Suprapubic skin (tissue), 4 donors: Measurements from ENCODE around the gene CD9. TPM values are rescaled to one million over a fixed set of nuclear protein-coding genes. Genes with fewer than 3 reads are reported as not detected.

Experiments
- DNase-seq, 2 donors: peaks; one replicate each; pipeline ENCODE4 v3.0.0-alpha.2; 2019; ENCODE audit warnings: low spot score in 2 of 2
- H3K27ac ChIP-seq: fragments of 200-600 bp; sonication (generic); one replicate; pipeline ENCODE4 v1.5.1; 2019
- H3K27me3 ChIP-seq: fragments of 200-600 bp; sonication (generic); one replicate; pipeline ENCODE4 v1.5.1; 2019
- H3K36me3 ChIP-seq: fragments of 200-600 bp; sonication (generic); one replicate; pipeline ENCODE4 v1.5.1; 2019
- H3K4me1 ChIP-seq: fragments of 200-600 bp; sonication (generic); one replicate; pipeline ENCODE4 v1.5.1; 2019
- H3K4me3 ChIP-seq: fragments of 200-600 bp; sonication (generic); one replicate; pipeline ENCODE4 v1.5.1; 2019; ENCODE audit warnings: mild to moderate bottlenecking
- H3K9me3 ChIP-seq: fragments of 200-600 bp; sonication (generic); one replicate; pipeline ENCODE4 v1.5.1; 2019
- EP300 ChIP-seq: sonication (generic); formaldehyde crosslinking; IDR thresholded peaks from one replicate; pipeline ENCODE4 v1.6.1; 2017; ENCODE audit warnings: antibody characterized with exemption
- POLR2A ChIP-seq, 2 donors: fragments of 450-650 bp; IDR thresholded peaks; one replicate each; pipeline ENCODE4 v1.6.1; 2017; ENCODE audit warnings: antibody characterized with exemption in 2 of 2, mild to moderate bottlenecking in 2 of 2, moderate library complexity in 2 of 2
- POLR2AphosphoS5 ChIP-seq, 3 donors: sonication (generic); formaldehyde crosslinking; IDR thresholded peaks; one replicate each; pipeline ENCODE4 v1.6.1; 2017; ENCODE audit warnings: antibody characterized with exemption in 3 of 3
- WGBS: methylation state at CpG from one replicate; pipeline ENCODE4 v1.1.5; 2018; 5-methylcytosine and 5-hydroxymethylcytosine counted together
- total RNA-seq, 4 donors: library from RNA; depleted of rRNA; stranded (reverse); fragments of >200 nt; gene quantifications; one replicate each; pipeline ENCODE4 v1.1.0, GENCODE V29; 2016
- TF ChIP-seq, protein P1 (sequence below), 2 donors: fragments of 200-600 bp in 1 of 2; fragments of 450-650 bp in 1 of 2; sonication (generic) in 1 of 2; IDR thresholded peaks; one replicate each; pipeline ENCODE4 v1.5.1; 2016 to 2019; ENCODE audit warnings: antibody characterized with exemption in 2 of 2, mild to moderate bottlenecking in 1 of 2, moderate library complexity in 1 of 2

Gene CD9
- total RNA-seq, 4 donors from 2014 or later, result 420 to 548 (median 475) TPM

GRCh38 chr12:6266971-6267721, 66.9 kb downstream of the CD9 start:
- DNase-seq, result no peak
- Histone ChIP-seq H3K36me3 (no peaks in the 10 kb centered on the region), H3K27me3 (no peaks in the 10 kb centered on the region), H3K27ac (peak overlapping the region; percentile 56), H3K4me3 (no peak overlapping the region), H3K9me3 (no peaks in the 10 kb centered on the region), H3K4me1 (peaks cover 22% of the 10 kb centered on the region)
- 58% methylated on average over 12 of the region's 12 CpGs for whole genome bisulfite sequencing
- no peak for TF ChIP-seq EP300
- TF ChIP-seq POLR2A (IDR thresholded peaks at IDR 0.05), result no peak
- no peak for TF ChIP-seq POLR2AphosphoS5 (IDR thresholded peaks at IDR 0.05)
- TF ChIP-seq, protein P1, sequence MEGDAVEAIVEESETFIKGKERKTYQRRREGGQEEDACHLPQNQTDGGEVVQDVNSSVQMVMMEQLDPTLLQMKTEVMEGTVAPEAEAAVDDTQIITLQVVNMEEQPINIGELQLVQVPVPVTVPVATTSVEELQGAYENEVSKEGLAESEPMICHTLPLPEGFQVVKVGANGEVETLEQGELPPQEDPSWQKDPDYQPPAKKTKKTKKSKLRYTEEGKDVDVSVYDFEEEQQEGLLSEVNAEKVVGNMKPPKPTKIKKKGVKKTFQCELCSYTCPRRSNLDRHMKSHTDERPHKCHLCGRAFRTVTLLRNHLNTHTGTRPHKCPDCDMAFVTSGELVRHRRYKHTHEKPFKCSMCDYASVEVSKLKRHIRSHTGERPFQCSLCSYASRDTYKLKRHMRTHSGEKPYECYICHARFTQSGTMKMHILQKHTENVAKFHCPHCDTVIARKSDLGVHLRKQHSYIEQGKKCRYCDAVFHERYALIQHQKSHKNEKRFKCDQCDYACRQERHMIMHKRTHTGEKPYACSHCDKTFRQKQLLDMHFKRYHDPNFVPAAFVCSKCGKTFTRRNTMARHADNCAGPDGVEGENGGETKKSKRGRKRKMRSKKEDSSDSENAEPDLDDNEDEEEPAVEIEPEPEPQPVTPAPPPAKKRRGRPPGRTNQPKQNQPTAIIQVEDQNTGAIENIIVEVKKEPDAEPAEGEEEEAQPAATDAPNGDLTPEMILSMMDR (IDR thresholded peaks at IDR 0.05), result no peak

- Histone ChIP-seq H3K9me3 (no peaks in the 10 kb centered on the region), H3K36me3 (no peaks in the 10 kb centered on the region), H3K27ac (no peak overlapping the region), H3K27me3 (no peaks in the 10 kb centered on the region), H3K4me1 (peaks cover 35% of the 10 kb centered on the region), H3K4me3 (no peak overlapping the region)
- no peak for DNase-seq
- TF ChIP-seq POLR2A (IDR thresholded peaks at IDR 0.05), result no peak
- no peak for TF ChIP-seq POLR2AphosphoS5 (IDR thresholded peaks at IDR 0.05)
- TF ChIP-seq, protein P1 (IDR thresholded peaks at IDR 0.05), result no peak
- TF ChIP-seq EP300, result no peak
- 68% methylated on average over 7 of the region's 10 CpGs for WGBS
Observed at GRCh38 chr12:6268484-6269157, 68.4 kb downstream of the CD9 start.

GRCh38 chr12:6269986-6270385, 69.8 kb downstream of the CD9 start:
- DNase-seq, result no peak
- no peak overlapping the region for H3K4me3 ChIP-seq
- H3K9me3 ChIP-seq, result no peaks in the 10 kb centered on the region
- no peaks in the 10 kb centered on the region for H3K36me3 ChIP-seq
- TF ChIP-seq EP300, result no peak
- no peak for TF ChIP-seq POLR2A (IDR thresholded peaks at IDR 0.05)
- TF ChIP-seq, protein P1 (IDR thresholded peaks at IDR 0.05), result no peak
- TF ChIP-seq POLR2AphosphoS5 (IDR thresholded peaks at IDR 0.05), result no peak
- WGBS, result 98% methylated on average over 14 of the region's 16 CpGs
- no peak overlapping the region for H3K27ac ChIP-seq
- no peaks in the 10 kb centered on the region for H3K27me3 ChIP-seq
- peaks cover 38% of the 10 kb centered on the region for H3K4me1 ChIP-seq

DNA sequence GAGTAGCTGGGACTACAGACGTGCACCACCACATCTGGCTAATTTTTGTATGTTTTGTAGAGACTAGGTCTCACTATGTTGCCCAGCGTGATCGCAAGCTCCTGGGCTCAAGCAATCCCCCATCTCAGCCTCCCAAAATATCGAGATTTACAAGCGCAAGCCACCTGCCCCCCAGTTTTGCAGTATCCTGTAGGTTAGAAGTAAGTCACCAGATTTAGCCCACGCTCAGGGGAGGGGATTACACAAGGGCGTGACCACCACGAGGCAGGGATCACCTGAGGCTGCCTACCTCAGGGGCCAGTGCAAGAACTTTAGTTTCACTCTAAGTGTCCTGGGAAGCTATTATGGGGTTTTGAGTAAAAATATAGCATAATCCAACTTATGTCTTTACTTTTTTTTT, 71.1 kb downstream of the CD9 start:
- 84% methylated on average over 8 of the region's 8 CpGs for WGBS
- Histone ChIP-seq H3K27ac (no peak overlapping the region), H3K4me1 (peaks cover 35% of the 10 kb centered on the region), H3K9me3 (no peaks in the 10 kb centered on the region), H3K27me3 (no peaks in the 10 kb centered on the region), H3K36me3 (no peaks in the 10 kb centered on the region), H3K4me3 (no peak overlapping the region)
- TF ChIP-seq POLR2AphosphoS5 (IDR thresholded peaks at IDR 0.05) (no peak), POLR2A (IDR thresholded peaks at IDR 0.05) (no peak), EP300 (no peak)
- TF ChIP-seq, protein P1 (IDR thresholded peaks at IDR 0.05), result no peak
- no peak for DNase-seq
